Prostate gland (tissue), 2 donors: ENCODE data around the gene ERG. TPM values are rescaled to one million over a fixed set of nuclear protein-coding genes. Genes with fewer than 3 reads are reported as not detected.

ENCODE experiments used
- DNase-seq: peaks from one replicate; pipeline ENCODE4 v3.0.0-alpha.2; 2019; ENCODE audit warnings: low spot score
- H3K27ac ChIP-seq, 2 donors: fragments of 200-600 bp; sonication (generic); 2 replicates each; pipeline ENCODE4 v1.5.1; 2017 to 2019
- H3K27me3 ChIP-seq: fragments of 200-600 bp; sonication (generic); replicated peaks from 2 replicates; pipeline ENCODE4 v1.5.1; 2019; ENCODE audit not compliant: insufficient read depth
- H3K36me3 ChIP-seq, 2 donors: fragments of 200-600 bp; sonication (generic); 1 replicate in 1 of 2; 2 replicates in 1 of 2; pipeline versions ENCODE4 v1.5.1 to v1.8.1; 2017 to 2019
- H3K4me1 ChIP-seq: fragments of 200-600 bp; sonication (generic); replicated peaks from 2 replicates; pipeline ENCODE4 v1.5.1; 2019
- H3K4me3 ChIP-seq, 2 donors: fragments of 200-600 bp; sonication (generic); 2 replicates each; pipeline ENCODE4 v1.5.1; 2017 to 2019
- H3K9me3 ChIP-seq: fragments of 200-600 bp; sonication (generic); 2 replicates; pipeline ENCODE4 v1.5.1; 2017
- POLR2A ChIP-seq: fragments of 450-650 bp; IDR thresholded peaks from one replicate; pipeline ENCODE4 v1.6.1; 2016; ENCODE audit warnings: antibody characterized with exemption, mild to moderate bottlenecking
- POLR2AphosphoS5 ChIP-seq: sonication (generic); formaldehyde crosslinking; IDR thresholded peaks from one replicate; pipeline ENCODE4 v1.6.1; 2017; ENCODE audit warnings: antibody characterized with exemption
- WGBS: methylation state at CpG from one replicate; pipeline ENCODE4 v1.1.5; 2018; 5-methylcytosine and 5-hydroxymethylcytosine counted together
- intact Hi-C: fragments of 100-400 bp; cut with DNase I; formaldehyde crosslinking; loops from one replicate; pipeline ENCODE4 v1.14.2; 2022
- total RNA-seq, 2 donors: library from RNA; depleted of rRNA; stranded (reverse); fragments of >200 nt; gene quantifications; one replicate each; pipeline ENCODE4 v1.1.0, GENCODE V29; 2016
- TF ChIP-seq, protein P1 (sequence below), 4 experiments: fragments of 200-600 bp in 2 of 4; fragments of 450-650 bp in 2 of 4; sonication (generic) in 2 of 4; IDR thresholded peaks; 1 replicate in 3 of 4; 2 replicates in 1 of 4; pipeline ENCODE4 v1.5.1; 2016 to 2019; ENCODE audit warnings: antibody characterized with exemption in 4 of 4, mild to moderate bottlenecking in 2 of 4, moderate library complexity in 2 of 4

ERG gene
- total RNA-seq, 2 donors from 2014 or later: 2.6 to 11.2 TPM

GRCh38 chr21:38380481-38381137 lies 117.7 kb downstream of the ERG start:
- no peak overlapping the region for H3K27ac ChIP-seq
- H3K27me3 ChIP-seq: no peaks in the 10 kb centered on the region
- intact Hi-C loops: no loop called here
- no peak overlapping the region for H3K4me3 ChIP-seq
- H3K4me1 ChIP-seq: no peaks in the 10 kb centered on the region
- H3K9me3 ChIP-seq: no peaks in the 10 kb centered on the region
- DNase-seq: no peak
- 43% methylated on average over 5 of the region's 5 CpGs for WGBS
- TF ChIP-seq POLR2AphosphoS5 (no peak), POLR2A (no peak)
- TF ChIP-seq, protein P1, sequence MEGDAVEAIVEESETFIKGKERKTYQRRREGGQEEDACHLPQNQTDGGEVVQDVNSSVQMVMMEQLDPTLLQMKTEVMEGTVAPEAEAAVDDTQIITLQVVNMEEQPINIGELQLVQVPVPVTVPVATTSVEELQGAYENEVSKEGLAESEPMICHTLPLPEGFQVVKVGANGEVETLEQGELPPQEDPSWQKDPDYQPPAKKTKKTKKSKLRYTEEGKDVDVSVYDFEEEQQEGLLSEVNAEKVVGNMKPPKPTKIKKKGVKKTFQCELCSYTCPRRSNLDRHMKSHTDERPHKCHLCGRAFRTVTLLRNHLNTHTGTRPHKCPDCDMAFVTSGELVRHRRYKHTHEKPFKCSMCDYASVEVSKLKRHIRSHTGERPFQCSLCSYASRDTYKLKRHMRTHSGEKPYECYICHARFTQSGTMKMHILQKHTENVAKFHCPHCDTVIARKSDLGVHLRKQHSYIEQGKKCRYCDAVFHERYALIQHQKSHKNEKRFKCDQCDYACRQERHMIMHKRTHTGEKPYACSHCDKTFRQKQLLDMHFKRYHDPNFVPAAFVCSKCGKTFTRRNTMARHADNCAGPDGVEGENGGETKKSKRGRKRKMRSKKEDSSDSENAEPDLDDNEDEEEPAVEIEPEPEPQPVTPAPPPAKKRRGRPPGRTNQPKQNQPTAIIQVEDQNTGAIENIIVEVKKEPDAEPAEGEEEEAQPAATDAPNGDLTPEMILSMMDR (IDR thresholded peaks at IDR 0.05): peak in 1 of 4 experiments; percentile 9
- H3K36me3 ChIP-seq: no peaks in the 10 kb centered on the region

- Histone ChIP-seq H3K4me1 (no peaks in the 10 kb centered on the region), H3K27ac (no peak overlapping the region), H3K9me3 (no peaks in the 10 kb centered on the region), H3K4me3 (no peak overlapping the region), H3K36me3 (no peaks in the 10 kb centered on the region), H3K27me3 (no peaks in the 10 kb centered on the region)
- 71% methylated on average over 3 of the region's 3 CpGs for WGBS
- DNase-seq: no peak
- TF ChIP-seq POLR2AphosphoS5 (no peak), POLR2A (no peak)
- TF ChIP-seq, protein P1 (IDR thresholded peaks at IDR 0.05): no peak
- intact Hi-C loops: no loop called here
These were observed 119.1 kb downstream of the ERG start for GRCh38 chr21:38379147-38379546.

- no peaks in the 10 kb centered on the region for H3K36me3 ChIP-seq
- H3K4me1 ChIP-seq: no peaks in the 10 kb centered on the region
- no peaks in the 10 kb centered on the region for H3K9me3 ChIP-seq
- TF ChIP-seq POLR2A (no peak), POLR2AphosphoS5 (no peak)
- TF ChIP-seq, protein P1 (IDR thresholded peaks at IDR 0.05): no peak
- no peak overlapping the region for H3K4me3 ChIP-seq
- WGBS: 72% methylated on average over 5 of the region's 5 CpGs
- H3K27ac ChIP-seq: no peak overlapping the region
- DNase-seq: no peak
- intact Hi-C loops: no loop called here
- H3K27me3 ChIP-seq: no peaks in the 10 kb centered on the region
These were observed 120.8 kb downstream of the ERG start for GRCh38 chr21:38377165-38378088.

DNA sequence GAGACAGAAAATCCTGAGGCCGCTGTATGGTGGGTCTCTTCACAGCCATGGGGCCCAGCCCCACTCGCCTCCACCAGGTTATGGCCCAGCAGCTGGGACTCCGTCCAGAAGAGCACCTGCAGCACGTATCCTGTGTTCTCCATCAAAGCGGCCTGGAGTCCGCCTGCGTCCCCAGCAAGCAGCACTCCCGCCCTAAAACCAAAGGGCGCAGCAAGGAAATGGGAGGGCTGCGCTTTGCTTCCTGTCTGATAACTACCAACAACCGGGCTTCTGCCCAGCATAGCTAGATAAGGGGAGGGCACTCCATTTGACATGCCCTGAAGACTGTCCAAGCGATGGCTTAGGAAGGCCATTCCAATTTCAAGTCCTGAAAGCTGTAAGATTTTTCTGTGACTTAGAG lies 121.6 kb downstream of the ERG start:
- H3K36me3 ChIP-seq: no peaks in the 10 kb centered on the region
- DNase-seq: no peak
- no peaks in the 10 kb centered on the region for H3K27me3 ChIP-seq
- H3K4me3 ChIP-seq: no peak overlapping the region
- no peaks in the 10 kb centered on the region for H3K9me3 ChIP-seq
- intact Hi-C loops: no loop called here
- no peak overlapping the region for H3K27ac ChIP-seq
- TF ChIP-seq POLR2AphosphoS5 (no peak), POLR2A (no peak)
- TF ChIP-seq, protein P1 (IDR thresholded peaks at IDR 0.05): no peak
- H3K4me1 ChIP-seq: no peaks in the 10 kb centered on the region
- WGBS: 91% methylated on average over 12 of the region's 12 CpGs
